Right cardiac atrium (tissue), 5 donors: ENCODE measurements around the gene DIP2B. TPM values are rescaled to one million over a fixed set of nuclear protein-coding genes. Genes with fewer than 3 reads are reported as not detected.
"Not testable (repeated sequence)": the region's sequence is repeated elsewhere in the genome, so short reads cannot be mapped to it uniquely, and the experiment has no call there.

Source experiments
- ATAC-seq, 2 donors: fragments of 200-7000 bp; cut with Tn5 transposase; one replicate each; pipeline versions ENCODE4 v1.8.0 to v1.9.1; 2020; ENCODE audit warnings: moderate library complexity in 2 of 2, mild to moderate bottlenecking in 1 of 2
- DNase-seq, 3 donors: peaks; one replicate each; pipeline ENCODE4 v3.0.0-alpha.2; 2020
- H3K27ac ChIP-seq: one replicate; pipeline ENCODE4 v1.5.1; 2013; ENCODE audit warnings: mild to moderate bottlenecking, low read length, control low read depth, moderate library complexity
- H3K27me3 ChIP-seq: one replicate; pipeline ENCODE4 v1.6.1; 2013; ENCODE audit not compliant: control insufficient read depth, insufficient read depth
- H3K4me1 ChIP-seq: one replicate; pipeline ENCODE4 v1.6.1; 2013; ENCODE audit warnings: low read length; ENCODE audit not compliant: control insufficient read depth, insufficient read depth
- H3K4me3 ChIP-seq: one replicate; pipeline ENCODE4 v1.5.1; 2013; ENCODE audit warnings: low read length, control low read depth
- H3K9me3 ChIP-seq: one replicate; pipeline ENCODE4 v1.6.1; 2013; ENCODE audit warnings: low read length; ENCODE audit not compliant: control insufficient read depth
- WGBS: extraction: QIAGEN DNeasy Blood & Tissue Kit; methylation state at CpG from one replicate; pipeline ENCODE4 v1.1.7; 2013; 5-methylcytosine and 5-hydroxymethylcytosine counted together
- intact Hi-C, 4 donors: fragments of 100-400 bp; cut with DNase I; formaldehyde crosslinking; loops; one replicate each; pipeline versions ENCODE4 v1.11.0 to v1.14.0; 2022 to 2023
- polyA plus RNA-seq: library from polyadenylated mRNA; stranded (reverse); fragments of 200-250 nt; gene quantifications from one replicate; pipeline ENCODE4 v1.2.3, GENCODE V29; 2013
- total RNA-seq, 4 donors: library from RNA; stranded (reverse); fragmentation: NEBNext Ultra II Directional; extraction: Animal tissue kit (Norgen Biotek cat#: 25700); gene quantifications; one replicate each; pipeline ENCODE4 v1.2.1, GENCODE V29; 2021
- donor health status: healthy with polysubstance abuse.
- donor health status: DM: no; HTN: yes; CAD: no.
- donor health status: DM: no; HTN: no; CAD: no.
- donor health status: DM: no; HTN: yes; CAD: no; lungs with severe emphysema.
- donor health status: DM: yes; HTN: yes; CAD: no.

Gene DIP2B
- total and polyA plus RNA-seq, 5 donors = 3.8 to 16.8 (median 11.8) TPM

GRCh38 chr12:50520416-50521207 lies 15.8 kb downstream of the DIP2B start:
- 43% methylated on average over 8 of the region's 8 CpGs for WGBS
- intact Hi-C loops = no loop called here
- no peak overlapping the region for H3K4me3 ChIP-seq
- H3K27me3 ChIP-seq = no peaks in the 10 kb centered on the region
- no peak overlapping the region for H3K27ac ChIP-seq
- DNase-seq (no peak), ATAC-seq (peak in 1 of 2 donors; percentile 13)
- no peaks in the 10 kb centered on the region for H3K9me3 ChIP-seq
- peaks cover 5% of the 10 kb centered on the region for H3K4me1 ChIP-seq

- 99% methylated on average over 4 of the region's 4 CpGs for whole genome bisulfite sequencing
- intact Hi-C loops, H3K27ac ChIP-seq, H3K4me3 ChIP-seq, H3K4me1 ChIP-seq, H3K27me3 ChIP-seq, H3K9me3 ChIP-seq, ATAC-seq, DNase-seq: not testable (repeated sequence)
These were observed 17.0 kb downstream of the DIP2B start for GRCh38 chr12:50521781-50522180.

GRCh38 chr12:50523772-50524171 lies 19.0 kb downstream of the DIP2B start:
- DNase-seq (no peak), ATAC-seq (no peak)
- intact Hi-C loops = no loop called here
- WGBS = 96% methylated on average over 1 of the region's 1 CpG
- Histone ChIP-seq H3K4me3 (no peak overlapping the region), H3K27me3 (no peaks in the 10 kb centered on the region), H3K4me1 (peaks cover 3% of the 10 kb centered on the region), H3K27ac (no peak overlapping the region), H3K9me3 (no peaks in the 10 kb centered on the region)

- H3K27ac ChIP-seq = no peak overlapping the region
- no peaks in the 10 kb centered on the region for H3K9me3 ChIP-seq
- no peaks in the 10 kb centered on the region for H3K27me3 ChIP-seq
- DNase-seq = no peak
- no peak overlapping the region for H3K4me3 ChIP-seq
- intact Hi-C loops = no loop called here
- no peak for ATAC-seq
- peaks cover 3% of the 10 kb centered on the region for H3K4me1 ChIP-seq
- WGBS = 100% methylated on average over 2 of the region's 2 CpGs
These were observed 19.8 kb downstream of the DIP2B start for GRCh38 chr12:50524621-50525020.

GRCh38 chr12:50525422-50525821 lies 20.6 kb downstream of the DIP2B start:
- no peak for DNase-seq
- 94% methylated on average over 2 of the region's 2 CpGs for WGBS
- ATAC-seq = no peak
- intact Hi-C loops = no loop called here
- H3K4me3 ChIP-seq = no peak overlapping the region
- no peaks in the 10 kb centered on the region for H3K9me3 ChIP-seq
- peaks cover 3% of the 10 kb centered on the region for H3K4me1 ChIP-seq
- H3K27ac ChIP-seq = no peak overlapping the region
- H3K27me3 ChIP-seq = no peaks in the 10 kb centered on the region

GRCh38 chr12:50527359-50527726 lies 22.6 kb downstream of the DIP2B start:
- H3K4me1 ChIP-seq = peaks cover 5% of the 10 kb centered on the region
- WGBS = 96% methylated on average over 5 of the region's 5 CpGs

GRCh38 chr12:50528800-50529199 lies 24.0 kb downstream of the DIP2B start:
- Histone ChIP-seq H3K9me3 (no peaks in the 10 kb centered on the region), H3K4me1 (peaks cover 10% of the 10 kb centered on the region), H3K4me3 (no peak overlapping the region), H3K27ac (no peak overlapping the region), H3K27me3 (no peaks in the 10 kb centered on the region)
- DNase-seq (no peak), ATAC-seq (no peak)
- intact Hi-C loops = no loop called here
- 92% methylated on average over 1 of the region's 1 CpG for WGBS

More at GRCh38 chr12:50527359-50527726, 22.6 kb downstream of the DIP2B start:
- no peaks in the 10 kb centered on the region for H3K9me3 ChIP-seq
- H3K4me3 ChIP-seq = no peak overlapping the region
- intact Hi-C loops = no loop called here
- DNase-seq = no peak
- no peak for ATAC-seq
- no peak overlapping the region for H3K27ac ChIP-seq
- no peaks in the 10 kb centered on the region for H3K27me3 ChIP-seq

- intact Hi-C loops = no loop called here
- DNase-seq = no peak
- 94% methylated on average over 3 of the region's 3 CpGs for WGBS
- Histone ChIP-seq H3K4me3 (no peak overlapping the region), H3K9me3 (no peaks in the 10 kb centered on the region), H3K27me3 (no peaks in the 10 kb centered on the region), H3K4me1 (peaks cover 10% of the 10 kb centered on the region), H3K27ac (no peak overlapping the region)
- no peak for ATAC-seq
These were observed 24.6 kb downstream of the DIP2B start for GRCh38 chr12:50529345-50529744.

GRCh38 chr12:50530532-50530931 lies 25.7 kb downstream of the DIP2B start:
- Histone ChIP-seq H3K4me1 (peaks cover 9% of the 10 kb centered on the region), H3K27ac (no peak overlapping the region), H3K27me3 (no peaks in the 10 kb centered on the region), H3K9me3 (no peaks in the 10 kb centered on the region), H3K4me3 (no peak overlapping the region)
- 100% methylated on average over 2 of the region's 2 CpGs for WGBS
- no peak for ATAC-seq
- DNase-seq = no peak
- intact Hi-C loops = no loop called here

- ATAC-seq = no peak
- 76% methylated on average over 2 of the region's 2 CpGs for WGBS
- H3K4me1 ChIP-seq = peaks cover 8% of the 10 kb centered on the region
- H3K4me3 ChIP-seq = no peak overlapping the region
- intact Hi-C loops = no loop called here
- no peak for DNase-seq
- H3K9me3 ChIP-seq = no peaks in the 10 kb centered on the region
- no peaks in the 10 kb centered on the region for H3K27me3 ChIP-seq
- H3K27ac ChIP-seq = peak overlapping the region; percentile 42
These were observed 28.4 kb downstream of the DIP2B start for GRCh38 chr12:50533203-50533584.

- Histone ChIP-seq H3K4me1 (peaks cover 8% of the 10 kb centered on the region), H3K27ac (no peak overlapping the region), H3K27me3 (no peaks in the 10 kb centered on the region), H3K9me3 (no peaks in the 10 kb centered on the region), H3K4me3 (no peak overlapping the region)
- intact Hi-C loops = no loop called here
- ATAC-seq = no peak
- DNase-seq = no peak
These were observed 29.2 kb downstream of the DIP2B start for GRCh38 chr12:50533971-50534370.
